ENCODE results near the gene EPAS1. TPM values are rescaled to one million over a fixed set of nuclear protein-coding genes. Genes with fewer than 3 reads are reported as not detected.

The EPAS1 gene
- total RNA-seq, 2 experiments from 2014 or later, result 2.1 to 2.9 TPM

Other genes starting within 250 kb of the EPAS1 start
- not detected for gene TMEM247, start 182.2 kb downstream of the EPAS1 start, total RNA-seq
- gene RHOQ, start 245.1 kb downstream of the EPAS1 start, total RNA-seq, result 10 to 100 TPM in 1 of 2 experiments, 1 to 10 TPM in 1; 7.7 to 10.2 TPM
- 10 to 100 TPM; 14.9 to 17.1 TPM for gene ATP6V1E2, start 245.2 kb downstream of the EPAS1 start, total RNA-seq

Data from activated naive CD4-positive, alpha-beta T cell treated with anti-CD3 and anti-CD28 coated beads for 36 hours (primary cell).